HS-5 (cell line): Measurements from ENCODE around the gene SLITRK4.

Experiments used
- DNase-seq: peaks from one replicate; pipeline ENCODE4 v3.0.0-alpha.2; 2012; ENCODE audit warnings: low read depth

SLITRK4 gene, protein sequence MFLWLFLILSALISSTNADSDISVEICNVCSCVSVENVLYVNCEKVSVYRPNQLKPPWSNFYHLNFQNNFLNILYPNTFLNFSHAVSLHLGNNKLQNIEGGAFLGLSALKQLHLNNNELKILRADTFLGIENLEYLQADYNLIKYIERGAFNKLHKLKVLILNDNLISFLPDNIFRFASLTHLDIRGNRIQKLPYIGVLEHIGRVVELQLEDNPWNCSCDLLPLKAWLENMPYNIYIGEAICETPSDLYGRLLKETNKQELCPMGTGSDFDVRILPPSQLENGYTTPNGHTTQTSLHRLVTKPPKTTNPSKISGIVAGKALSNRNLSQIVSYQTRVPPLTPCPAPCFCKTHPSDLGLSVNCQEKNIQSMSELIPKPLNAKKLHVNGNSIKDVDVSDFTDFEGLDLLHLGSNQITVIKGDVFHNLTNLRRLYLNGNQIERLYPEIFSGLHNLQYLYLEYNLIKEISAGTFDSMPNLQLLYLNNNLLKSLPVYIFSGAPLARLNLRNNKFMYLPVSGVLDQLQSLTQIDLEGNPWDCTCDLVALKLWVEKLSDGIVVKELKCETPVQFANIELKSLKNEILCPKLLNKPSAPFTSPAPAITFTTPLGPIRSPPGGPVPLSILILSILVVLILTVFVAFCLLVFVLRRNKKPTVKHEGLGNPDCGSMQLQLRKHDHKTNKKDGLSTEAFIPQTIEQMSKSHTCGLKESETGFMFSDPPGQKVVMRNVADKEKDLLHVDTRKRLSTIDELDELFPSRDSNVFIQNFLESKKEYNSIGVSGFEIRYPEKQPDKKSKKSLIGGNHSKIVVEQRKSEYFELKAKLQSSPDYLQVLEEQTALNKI

DNA sequence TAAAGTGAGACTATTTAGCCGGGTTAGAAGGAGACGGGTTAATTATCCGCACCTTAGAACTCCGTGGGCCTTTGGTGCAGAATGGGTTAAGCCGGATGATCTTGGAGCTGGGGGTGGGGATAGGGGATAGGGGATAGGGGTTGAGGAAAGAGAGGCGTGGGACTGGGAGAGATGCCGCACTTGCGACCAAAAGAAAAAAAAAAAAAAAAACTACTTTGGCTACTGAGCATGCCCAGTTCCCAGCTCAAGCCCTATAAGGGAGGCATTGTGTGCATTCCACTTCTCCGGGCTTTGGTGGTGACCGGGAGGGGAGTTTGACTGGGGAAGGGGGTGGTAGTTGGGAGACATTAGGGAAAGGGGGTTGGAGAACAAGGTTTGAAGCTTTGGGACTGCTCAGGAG is at the start of gene SLITRK4:
Gene SLITRK4, minus strand, starts transcription at position 187 of the 400 bp plus-strand sequence. CDS start 4,993 bp downstream, outside the sequence.
- no peak for DNase-seq

DNA sequence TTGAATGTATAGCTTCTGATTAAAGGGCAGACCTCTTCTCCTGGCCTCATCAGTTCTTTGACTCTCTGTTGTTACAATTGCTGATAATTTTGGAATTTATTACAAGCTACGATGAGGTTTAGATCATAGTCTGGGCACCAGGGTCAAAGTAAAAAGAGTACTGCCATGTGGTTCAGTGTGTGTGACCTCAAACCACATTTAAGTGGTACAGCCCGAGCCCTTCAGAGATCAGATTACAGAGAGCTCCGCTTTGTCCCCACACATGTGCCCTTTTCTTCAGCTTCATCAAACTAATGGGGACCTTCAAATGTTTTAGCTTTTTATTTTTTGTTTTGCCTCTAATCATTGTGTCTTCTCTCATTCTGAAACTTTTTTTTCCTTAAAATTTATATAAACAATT is 47.6 kb upstream of the SLITRK4 start:
- DNase-seq = no peak

DNA sequence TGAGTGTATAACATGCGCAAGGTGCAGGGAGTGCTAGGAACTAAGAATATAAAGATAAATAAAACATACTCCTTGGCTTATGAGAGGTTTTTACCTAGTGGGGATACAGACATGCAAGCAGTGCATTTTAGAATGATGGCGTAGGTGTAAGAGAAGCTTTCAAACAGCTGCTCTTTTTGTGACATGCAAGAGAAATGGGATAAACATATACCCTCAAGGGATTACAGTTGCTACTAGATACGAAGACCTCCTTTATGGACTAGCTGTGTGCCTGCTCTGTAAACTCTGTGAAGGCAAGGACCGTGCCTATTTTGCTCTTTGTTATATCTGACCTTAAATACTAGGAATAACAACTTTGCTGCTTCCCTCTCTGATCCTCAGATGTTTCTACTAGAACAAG is 39.0 kb upstream of the SLITRK4 start:
- no peak for DNase-seq

DNA sequence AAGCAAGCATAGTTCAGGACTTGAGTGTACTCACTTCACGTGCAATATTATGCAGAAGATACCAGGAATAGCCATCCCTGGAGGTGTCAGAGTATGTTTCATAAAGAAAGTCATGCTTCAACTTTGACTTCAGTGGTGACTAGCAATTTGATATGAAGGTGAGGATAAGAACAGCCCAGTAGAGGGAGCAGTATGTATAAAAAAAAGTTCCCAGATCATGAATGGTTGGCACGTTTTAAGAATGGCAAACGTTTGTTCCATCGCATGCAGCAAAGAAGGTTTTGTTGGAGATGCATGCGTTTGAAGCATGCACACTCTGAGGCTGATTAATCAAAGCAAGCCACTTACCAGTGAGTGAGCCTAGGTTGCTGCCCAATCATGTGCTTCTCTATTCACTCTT is 33.5 kb upstream of the SLITRK4 start:
- DNase-seq = no peak

DNA sequence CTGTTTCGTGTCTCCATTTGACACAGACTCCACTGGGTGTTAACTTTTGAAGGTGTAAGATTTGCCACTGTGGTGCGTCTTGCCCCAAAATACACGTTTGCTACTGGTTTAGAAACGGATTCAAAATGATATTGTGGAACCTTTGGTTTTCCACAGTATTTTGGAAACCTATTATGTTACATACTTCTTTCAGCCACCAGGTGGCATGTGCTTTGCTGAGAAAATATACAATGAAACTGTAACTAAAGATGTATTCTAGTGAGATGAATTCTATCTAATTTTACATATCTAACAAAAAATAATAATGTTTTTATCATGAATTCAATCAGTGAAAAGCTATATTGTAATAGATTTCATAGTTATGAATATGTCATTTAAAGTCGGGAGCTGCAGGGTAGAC is 28.4 kb upstream of the SLITRK4 start:
- no peak for DNase-seq

DNA sequence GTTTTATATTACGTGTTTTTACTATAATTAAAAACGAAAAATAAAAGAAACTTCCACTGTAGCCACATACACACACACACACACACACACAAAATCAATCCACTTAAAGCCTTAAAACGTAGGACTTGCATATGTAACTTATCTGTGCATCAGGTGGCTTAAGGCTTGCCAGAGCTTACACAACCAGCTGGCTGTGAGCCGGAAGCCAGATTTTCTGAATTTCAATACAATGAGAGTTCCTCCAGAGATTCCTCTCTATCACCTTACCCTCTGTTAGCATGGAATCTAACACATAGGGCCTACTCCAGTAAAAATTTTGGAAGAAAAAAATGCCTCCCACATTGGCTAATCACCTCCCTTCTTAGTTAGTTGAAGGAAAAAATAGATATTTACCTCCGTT is 27.9 kb upstream of the SLITRK4 start:
- no peak for DNase-seq

DNA sequence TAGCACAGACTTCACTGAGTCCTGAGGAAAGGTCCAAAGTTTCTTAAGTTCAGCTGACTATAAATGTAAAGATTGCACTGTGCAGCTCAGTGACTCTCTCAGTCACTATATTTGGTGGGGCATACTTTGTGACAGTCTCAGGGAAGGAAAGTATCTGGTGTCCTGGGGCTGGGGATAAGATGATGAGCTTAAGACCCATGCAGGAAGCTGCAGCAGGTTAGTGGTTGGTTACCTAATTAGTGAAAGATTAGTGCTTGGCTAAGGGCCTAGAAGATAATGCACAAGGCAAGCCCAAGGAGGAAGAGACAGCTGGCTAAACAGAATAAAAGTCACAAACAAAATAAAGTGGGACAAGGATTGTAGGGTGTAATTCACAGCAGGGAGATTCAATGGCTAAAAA is 25.4 kb upstream of the SLITRK4 start:
- no peak for DNase-seq

DNA sequence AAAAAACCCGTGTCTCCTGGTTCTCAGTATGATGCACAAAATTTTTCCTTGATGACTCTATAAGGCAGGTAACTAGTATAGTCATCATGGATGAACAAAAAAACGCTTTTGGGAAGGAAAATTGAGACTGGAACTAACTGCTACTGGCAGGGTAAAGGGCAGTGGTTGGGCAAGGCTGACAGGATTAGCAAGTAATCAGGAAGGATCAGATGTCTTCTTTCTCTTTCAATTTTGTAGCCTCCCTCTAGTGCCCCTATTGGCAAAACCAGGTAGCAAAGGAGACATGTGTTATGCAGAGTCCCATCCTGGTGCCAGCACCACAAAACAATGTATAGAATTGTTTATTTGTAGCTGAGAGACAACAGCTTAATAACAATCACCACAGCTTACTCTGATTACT is 12.8 kb upstream of the SLITRK4 start:
- no peak for DNase-seq

DNA sequence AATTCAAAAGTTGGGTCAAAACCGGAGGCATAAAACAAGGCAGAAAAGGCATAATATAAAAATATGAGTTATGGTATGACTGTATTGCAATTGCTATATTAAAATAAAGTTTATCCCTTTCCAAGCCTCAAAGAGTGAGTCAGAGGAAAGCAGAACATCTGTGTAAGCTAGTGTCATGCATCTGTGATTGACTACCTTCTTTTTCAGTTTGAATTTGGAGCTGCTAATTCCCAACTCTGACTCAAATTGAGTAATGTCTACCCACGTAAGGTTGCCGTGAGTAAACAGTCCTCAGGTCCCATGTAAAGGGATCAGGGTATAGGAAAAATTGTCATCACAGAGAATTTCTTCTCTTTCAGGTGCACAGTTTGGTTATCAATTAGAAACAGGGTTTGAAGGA is 6.5 kb upstream of the SLITRK4 start:
- no peak for DNase-seq

DNA sequence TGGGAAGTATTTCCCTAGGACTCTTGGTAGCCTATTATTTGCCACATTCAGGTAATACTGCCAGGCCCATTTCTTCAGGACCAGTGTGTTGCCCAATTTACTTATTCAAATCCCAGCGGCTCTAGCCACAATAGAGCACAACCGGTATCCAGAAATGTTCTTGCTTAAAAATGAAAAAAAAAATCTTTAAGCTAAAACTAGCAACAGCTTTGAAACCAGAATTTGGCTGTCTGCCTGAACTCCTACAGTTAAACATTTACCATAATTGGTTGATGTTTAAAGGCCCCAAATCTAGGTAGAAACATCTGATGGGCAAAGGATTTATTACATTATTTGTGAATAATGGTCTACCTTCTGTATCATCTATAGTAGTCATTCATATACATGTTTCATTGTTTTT is 930 bp upstream of the SLITRK4 start:
- no peak for DNase-seq

DNA sequence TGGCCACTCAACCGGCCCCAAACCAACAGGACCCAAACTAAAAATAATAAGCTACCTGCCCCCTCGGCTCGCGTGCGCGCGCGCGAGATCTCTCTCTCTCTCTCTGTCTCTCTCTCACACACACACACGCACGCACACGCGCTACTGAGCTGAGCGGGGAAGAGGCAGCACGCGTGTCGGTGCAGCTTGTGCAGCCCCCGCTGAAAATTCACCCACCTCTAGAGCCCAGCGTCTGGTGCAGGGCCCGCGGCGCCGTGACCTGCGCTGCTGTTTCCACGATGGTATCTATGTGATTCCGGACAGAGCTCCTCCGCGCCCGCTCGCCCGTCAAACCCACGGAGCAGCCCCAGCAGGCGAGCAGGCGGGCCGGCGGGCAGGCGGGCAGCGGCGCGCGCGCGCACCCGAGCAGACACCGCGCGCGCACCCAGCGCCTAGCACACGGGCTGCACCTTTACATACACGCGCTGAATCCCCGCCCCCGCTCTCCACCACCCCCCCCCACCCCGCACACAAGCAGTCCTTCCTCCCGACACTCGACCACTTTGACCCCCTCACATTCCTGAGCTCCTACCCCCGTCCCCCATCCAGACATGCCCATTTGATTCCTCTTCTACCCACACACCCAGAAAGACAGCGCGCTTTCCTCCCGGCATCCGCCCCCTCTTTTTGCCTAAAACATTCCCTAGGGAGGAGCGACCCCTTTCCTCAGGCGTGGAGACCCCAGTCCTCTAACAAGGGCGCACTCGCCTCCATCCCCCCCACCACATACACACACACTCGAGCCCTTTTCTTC is 1.0 kb downstream of the SLITRK4 start:
- DNase-seq = no peak

DNA sequence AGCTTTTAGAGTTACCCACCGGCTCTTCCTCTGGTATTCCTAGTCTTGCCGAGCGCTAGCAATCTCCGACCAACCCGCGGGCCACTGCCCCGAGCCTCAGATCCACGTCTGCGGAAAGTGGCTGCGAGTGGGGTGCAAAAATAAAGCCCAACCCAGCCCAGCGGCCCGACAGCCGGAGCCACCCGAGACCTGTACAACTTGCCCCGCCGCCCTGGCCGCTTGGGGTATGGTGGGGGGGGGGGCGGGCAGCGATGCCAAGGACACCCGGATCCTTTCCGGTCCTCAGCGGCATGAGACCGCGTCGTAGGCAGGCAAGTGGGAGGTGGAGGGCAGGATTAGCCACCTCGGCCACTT is 1.6 kb downstream of the SLITRK4 start:
- no peak for DNase-seq

DNA sequence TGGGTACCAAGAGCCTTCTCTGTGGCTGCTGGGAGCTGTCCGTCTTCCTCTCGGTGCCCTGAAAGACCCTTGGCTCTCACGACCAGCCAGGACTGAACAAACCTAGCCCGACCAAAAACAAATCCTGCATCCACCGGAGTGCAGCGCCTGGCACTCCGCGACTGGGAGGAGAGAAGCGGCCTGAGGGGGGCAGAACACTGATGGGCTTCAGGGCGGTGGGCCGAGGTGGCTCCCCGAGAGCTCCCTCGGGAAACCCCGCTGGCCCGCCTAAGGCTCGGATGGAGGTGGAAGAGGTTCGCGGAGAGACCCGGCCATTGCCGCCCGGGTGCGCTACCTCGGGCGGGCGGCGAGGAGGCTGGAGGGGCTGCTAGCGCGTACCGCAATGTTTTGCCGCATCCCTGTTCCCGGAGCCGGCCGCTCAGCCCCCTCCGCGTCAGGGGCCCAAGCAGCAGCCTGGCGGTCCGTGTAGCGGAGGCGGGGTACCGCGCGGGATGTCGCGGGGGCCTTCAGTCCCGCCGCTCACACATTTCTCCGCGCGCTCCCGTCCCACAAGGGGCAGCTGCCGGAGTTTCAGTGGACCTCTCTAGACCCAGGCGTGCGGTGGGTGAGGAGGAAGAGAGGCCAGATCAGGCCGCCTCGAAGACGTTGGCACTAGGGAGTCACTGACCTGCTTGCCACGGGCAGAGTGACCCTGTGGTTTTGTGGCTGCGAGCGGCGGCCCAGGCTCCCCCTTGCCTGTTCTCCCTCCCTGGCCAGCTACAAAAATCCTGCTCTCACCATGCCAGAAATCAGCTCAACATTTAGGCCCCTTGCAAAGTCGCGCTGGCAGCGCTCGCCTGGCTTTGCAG is 2.2 kb downstream of the SLITRK4 start:
- DNase-seq = no peak

DNA sequence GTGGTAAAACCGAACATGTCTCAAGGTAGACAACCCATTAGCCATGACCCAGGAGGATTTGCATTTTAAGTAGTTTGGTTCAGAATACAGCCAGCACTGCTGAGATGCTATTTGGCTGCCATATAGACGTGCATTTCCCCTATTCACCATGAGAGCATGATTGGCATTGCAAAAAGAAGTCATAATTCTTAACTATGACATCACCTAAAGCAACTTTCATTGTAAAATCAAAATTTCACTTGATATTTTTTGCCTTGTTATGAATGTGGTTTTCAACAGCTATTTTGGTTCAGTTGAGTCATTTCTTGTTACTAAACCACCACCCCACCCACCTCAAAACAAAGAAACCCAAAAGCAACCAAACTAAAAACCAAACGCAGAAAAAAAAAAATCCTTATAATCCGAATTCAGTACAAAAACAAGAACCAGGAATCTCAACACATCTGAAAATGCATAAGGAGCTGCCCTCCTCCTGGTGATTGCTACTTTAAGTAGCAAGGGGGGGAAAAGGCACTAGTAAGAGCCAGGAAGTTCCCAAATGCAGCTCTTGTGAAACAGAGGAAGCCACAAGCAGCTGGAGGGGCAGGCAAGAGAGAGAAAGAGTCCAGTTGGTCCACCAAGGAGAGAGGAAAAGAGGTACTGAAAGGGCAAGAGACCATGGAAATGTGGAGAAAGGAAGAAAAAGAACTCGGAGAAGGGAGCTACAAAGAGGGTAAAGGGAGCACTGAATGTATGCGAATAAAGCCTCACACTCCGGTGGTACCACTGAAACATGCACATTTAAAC is 3.1 kb downstream of the SLITRK4 start:
- peak; percentile 10 for DNase-seq

DNA sequence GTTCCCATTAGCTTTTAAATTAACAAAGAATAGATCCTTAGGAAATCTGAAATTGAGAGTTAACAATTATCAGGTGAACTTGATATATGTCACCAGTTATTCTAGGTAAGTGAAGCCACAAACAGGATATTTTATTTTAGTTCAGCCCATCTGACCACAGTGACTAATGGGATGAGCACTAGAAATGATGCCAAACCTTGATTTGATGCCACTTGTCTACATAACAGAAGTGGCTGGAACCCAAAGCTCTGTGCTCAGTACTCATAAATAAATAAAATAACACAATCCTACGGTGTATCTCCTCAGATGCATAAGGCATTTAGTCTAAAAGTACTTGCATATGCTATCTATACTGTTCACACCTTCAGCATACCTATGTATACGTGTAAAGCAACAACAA is 12.2 kb downstream of the SLITRK4 start:
- no peak for DNase-seq

DNA sequence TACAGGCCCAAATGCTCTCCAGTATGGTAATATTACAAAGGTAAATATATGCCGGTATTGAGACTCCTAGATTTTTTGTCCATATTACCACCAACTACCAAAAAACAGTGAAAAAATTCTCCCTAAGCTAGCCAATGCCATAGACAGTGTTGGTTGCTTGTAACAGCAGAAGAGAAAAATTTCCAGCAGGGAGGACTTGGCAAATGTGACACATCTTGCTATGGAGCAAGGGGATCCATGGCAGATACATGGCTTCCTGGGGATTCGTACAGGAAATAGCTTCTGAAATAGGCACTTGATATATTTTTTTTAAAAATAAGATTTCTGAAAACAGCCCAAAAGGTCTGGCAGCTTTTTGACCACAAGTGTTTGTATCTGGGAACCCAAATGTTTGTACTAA is 14.6 kb downstream of the SLITRK4 start:
- DNase-seq = no peak

DNA sequence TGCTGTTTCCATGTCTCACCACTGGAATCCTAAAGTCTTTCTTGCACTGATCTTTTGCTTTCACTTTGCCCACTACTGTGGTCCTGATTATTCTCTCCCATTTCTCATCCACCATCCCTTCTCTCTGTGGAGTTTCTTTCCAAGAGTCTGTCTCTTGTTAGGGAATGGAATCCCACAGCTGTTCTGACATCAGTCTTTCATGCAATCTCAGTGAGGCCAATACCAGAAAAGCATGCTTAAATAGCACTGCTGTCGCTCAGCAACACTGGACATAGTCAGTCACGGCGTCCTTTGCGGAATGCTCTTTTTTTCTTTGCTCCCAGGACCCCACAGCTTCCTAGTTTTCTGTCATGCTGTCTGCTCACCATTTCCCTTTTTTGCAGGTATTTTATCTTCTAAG is 20.1 kb downstream of the SLITRK4 start:
- no peak for DNase-seq

DNA sequence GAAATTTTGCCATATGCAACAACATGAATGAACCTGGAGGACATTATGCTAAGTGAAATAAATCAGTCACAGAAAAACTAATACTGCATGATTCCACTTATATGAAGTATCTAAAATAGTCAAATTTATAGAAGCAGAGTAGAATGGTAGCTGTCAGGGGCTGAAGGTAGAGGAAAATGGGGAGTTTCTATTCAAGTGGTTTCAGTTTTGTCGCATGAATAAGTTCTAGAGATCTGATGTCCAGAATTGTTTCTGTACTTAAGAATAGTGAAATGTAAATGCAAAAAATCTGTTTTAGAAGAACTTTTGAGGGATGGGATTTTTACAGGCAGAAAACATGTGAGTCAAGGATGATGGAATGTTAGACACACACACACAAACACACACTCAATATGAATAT is 34.1 kb downstream of the SLITRK4 start:
- DNase-seq = no peak

DNA sequence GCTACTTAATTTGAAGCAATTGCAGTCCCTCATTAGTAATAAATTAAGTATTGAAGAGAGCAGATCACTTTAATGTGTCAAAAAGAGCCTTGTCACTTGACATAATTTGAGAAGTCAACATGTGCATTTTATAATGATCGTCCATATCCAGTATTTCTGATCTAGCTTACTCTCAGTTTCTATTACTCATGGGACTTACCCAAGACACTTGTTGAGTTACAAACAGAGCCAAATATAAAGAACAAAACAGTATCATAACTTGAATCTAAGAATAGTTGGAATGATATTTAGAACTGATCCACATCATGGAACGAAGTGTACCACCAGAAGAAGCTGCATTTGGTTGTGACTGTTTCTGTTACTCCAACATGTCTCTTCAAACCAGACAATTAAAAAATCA is 54.7 kb downstream of the SLITRK4 start:
- DNase-seq = no peak

DNA sequence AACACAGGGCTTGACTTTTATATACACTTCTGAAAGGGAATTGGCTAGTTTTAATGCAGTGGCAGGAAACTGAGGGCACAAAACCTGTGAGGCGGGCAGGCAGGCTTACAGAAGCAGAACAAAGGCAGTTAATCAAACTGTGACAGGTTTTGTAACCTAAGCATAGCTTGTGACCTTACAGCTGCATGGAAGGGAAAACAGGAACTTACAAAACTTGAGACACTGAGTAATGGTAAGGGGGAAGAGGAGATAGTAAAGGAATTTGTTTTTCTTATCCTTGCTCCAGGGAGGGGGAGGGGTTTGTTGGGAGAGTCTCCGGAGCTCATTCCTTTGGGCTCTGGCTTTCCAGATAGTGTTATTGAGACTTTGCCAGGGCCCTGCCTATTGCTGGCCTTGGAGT is 55.6 kb downstream of the SLITRK4 start:
- DNase-seq = no peak
